Activated CD4-positive, alpha-beta T cell treated with anti-CD3 and anti-CD28 coated beads, Interleukin-2, Interleukin-4, amounts not matched to agents 100 ng/mL and 50 ng/mL, durations not matched to agents 16 hours and 8 hours (primary cell): Measurements from ENCODE around the gene TNS4.
A peak's percentile ranks its signal among the peaks of the same experiment; 100 is the strongest.
"Not testable (repeated sequence)": the region's sequence is repeated elsewhere in the genome, so short reads cannot be mapped to it uniquely, and the experiment has no call there.

Experiments
- DNase-seq: peaks from one replicate; pipeline ENCODE4 v3.0.0-alpha.2; 2020; ENCODE audit warnings: low spot score

TNS4 gene

GRCh38 chr17:40501499-40501911 is at the start of gene TNS4:
TNS4 (minus strand) TSS chr17:40501623; CDS start chr17:40496425, 5,198 bp downstream.
- no peak for DNase-seq

DNA sequence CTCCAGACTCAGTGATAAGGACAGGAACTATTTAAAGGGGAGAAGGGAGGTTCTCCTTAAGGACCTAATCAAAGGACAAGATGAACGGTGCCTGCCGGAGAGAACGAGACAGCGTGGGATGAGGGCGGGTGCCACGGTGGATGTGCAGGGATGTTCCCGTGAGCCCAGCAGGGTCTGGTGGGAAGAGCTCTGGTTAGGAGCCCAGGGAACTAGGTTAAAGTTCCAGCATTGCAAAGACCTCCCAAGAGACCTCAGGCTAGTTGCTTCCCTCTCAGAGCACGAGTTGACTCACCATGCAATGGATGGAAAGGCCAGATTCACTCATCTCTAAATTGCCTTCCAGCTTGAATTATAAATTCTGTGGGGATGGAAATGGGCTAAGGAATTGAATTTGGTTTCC is 49.2 kb upstream of the TNS4 start:
- no peak for DNase-seq

GRCh38 chr17:40548982-40549685 is 47.7 kb upstream of the TNS4 start:
- DNase-seq: no peak

DNA sequence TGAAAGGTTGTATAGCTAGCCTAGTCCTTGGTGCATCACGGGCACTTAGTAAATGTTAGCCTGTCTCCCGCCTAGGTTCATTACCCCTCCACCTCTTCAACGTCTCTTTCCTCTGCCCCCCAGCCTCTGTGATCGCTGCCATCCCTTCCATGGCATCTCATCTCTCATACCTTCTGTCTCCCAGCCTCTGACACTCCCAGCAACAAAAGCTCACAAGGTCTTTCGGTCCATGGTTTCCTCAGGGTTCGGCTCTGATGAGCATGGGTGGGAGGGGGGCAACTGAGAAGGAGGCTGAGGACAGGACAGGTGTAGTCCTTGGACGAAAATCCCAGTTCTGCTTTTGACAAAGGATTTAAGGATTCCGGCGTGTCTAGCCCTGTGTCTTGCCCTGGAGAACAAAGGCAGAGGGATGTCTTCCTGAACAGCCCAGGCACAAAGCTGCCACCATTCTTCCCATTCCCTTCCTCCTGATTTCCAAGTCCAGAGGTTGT is 47.1 kb upstream of the TNS4 start:
- DNase-seq: no peak

- DNase-seq: no peak
These were observed 46.5 kb upstream of the TNS4 start for GRCh38 chr17:40547785-40548478.

DNA sequence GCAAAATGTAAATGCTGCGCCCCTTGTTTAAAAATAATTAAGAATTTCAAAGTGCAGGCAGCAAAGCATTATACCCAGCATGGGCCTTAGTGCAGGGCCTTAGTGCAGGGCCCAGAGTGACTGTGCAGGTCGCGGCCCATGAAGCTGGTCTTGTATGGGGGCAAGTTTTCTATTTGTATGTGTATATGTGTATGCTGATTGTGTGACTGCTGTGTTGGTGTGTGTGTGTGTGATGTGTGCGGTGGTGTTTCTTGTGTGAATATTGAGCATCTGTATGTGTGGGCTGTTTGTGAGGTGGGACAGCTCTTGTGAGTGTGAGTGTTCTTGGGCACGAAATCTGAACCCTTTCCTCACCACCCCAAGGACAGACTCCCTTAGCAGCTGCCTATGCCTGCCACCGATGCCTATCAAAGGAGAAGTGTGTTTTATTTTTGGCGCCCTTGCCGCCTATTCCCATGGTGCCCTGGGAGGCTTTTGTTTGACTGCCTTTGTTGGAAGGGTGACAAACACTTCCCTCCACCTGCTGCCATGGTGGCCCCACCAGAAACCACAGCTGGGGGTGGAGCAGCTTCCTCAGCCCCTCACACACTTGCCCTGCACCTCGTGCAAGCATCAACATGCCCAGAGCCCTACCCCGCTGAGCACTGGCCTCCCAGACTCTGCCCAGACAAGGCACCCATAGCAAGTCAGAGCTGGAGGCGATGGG is 45.8 kb upstream of the TNS4 start:
- no peak for DNase-seq

DNA sequence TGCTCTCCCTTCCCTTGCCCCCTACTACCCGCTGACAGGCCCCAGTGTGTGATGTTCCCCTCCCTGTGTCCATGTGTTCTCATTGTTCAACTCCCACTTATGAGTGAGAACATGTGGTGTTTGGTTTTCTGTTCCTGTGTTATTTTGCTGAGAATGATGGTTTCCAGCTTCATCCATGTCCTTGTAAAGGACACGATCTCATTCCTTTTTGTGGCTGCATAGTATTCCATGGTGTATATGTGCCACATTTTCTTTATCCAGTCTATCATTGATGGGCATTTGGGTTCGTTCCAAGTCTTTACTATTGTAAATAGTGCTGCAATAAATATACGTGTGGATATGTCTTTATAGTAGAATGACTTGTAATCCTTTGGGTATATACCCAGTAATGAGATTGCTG is 45.1 kb upstream of the TNS4 start:
- DNase-seq: not testable (repeated sequence)

DNA sequence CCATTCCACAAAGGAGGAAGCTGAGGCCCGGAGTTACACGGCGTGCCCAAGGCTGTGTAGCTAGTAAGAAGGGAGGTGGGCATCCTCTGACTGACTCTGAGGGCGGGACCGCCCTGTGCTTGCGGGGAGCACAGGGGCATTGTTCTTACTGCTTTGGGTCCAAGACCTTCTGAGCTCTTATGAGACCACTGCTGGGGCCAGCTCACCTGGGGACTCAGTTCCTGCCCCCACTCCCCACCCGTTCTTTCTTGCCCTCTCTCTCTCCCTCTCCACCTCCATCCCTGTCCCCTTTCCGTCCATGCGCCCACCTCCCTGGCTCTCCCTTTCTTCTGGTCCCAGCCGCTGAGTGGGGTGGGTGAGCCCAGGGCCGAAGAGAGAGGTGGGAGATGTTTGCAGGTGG is 44.2 kb upstream of the TNS4 start:
- DNase-seq: no peak

DNA sequence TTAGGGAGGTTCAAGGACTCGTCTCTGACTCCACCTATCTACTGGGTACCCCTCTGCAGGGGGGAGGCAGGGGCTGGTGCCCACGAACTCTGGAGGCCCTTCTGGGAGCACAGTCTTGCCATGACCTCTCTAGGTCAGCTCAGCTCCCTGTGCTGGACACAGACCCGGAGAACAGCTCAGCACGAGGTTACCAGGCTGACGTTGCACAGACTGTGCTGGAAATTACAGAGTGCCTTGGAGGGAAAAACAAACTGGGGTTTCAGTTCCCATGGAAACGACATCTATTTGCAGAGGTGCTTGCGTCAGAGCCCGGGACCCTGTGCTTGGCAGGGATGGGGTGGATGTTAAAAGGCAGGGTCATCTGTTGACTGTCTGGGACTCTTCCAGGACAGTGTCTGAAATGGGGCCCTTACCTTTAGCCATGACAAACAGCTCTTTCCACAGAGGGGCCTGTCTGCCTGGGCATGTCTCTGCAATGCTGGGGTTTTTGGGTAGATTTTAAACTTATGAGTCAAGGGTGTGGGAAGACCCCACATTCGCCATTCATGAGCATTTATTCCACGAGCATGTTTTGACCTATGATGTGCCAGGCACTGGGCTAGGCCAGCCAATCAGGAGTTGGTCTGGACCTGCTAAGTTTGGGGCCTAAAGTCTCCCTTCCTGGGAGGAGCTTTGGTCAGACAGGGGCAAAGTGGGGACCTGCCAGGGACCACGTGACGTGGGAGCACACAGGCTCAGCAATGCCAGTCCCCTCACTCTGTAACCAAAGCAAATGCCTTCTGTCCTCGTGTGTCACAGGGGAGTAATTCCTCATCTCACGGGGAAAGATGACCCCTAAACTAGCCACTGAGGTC is 41.4 kb upstream of the TNS4 start:
- no peak for DNase-seq

- no peak for DNase-seq
These were observed 40.6 kb upstream of the TNS4 start for GRCh38 chr17:40541873-40542557.

GRCh38 chr17:40541060-40541872 is 39.8 kb upstream of the TNS4 start:
- DNase-seq: peak; percentile 77

GRCh38 chr17:40540448-40540847 is 39.0 kb upstream of the TNS4 start:
- DNase-seq: no peak

GRCh38 chr17:40539711-40540411 is 38.4 kb upstream of the TNS4 start:
- DNase-seq: no peak

- DNase-seq: no peak
These were observed 37.7 kb upstream of the TNS4 start for GRCh38 chr17:40538936-40539705.

DNA sequence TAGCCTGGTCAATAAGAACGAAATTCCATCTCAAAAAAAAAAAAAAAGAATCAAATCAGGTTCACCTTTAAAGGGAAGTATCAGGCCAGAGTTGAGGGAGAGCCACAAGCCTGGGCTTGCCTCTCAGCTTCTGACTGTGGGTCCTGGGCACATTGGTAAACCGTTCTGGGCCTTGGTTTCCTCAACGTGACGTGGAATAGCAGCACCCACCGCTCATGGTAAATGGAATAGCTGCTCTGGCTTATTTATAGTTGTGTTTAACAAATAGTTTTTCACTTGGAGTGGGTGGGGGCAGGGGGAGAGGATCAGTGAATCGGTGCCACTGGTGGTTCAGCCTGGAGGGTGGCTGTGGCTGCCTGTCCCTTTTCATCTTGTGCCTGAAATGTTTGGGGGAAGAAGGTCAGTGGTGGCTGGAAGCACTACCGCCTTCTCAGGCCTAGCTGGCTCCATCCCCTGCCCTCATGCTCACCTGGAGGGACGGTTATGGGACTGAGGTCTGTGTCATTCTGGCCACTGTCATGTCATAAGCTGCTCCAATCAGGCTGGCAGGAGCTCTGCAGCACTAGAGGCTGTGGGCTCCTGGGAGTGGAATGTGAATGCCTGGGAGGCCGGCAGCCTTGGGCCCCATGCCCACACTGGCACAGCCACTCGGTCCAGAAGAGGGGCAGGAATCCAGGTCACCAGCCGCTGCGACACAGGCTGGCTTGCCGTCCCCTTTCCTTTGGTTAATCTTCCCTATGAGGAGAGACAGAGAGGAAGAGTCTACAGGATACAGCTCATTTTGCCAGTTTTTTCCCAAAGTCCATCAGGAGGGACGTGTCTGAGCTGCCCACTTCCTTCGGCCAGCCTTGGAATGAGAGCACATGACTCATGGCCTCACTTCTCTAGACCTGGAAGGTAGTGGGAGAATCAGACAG is 36.9 kb upstream of the TNS4 start:
- DNase-seq: no peak

DNA sequence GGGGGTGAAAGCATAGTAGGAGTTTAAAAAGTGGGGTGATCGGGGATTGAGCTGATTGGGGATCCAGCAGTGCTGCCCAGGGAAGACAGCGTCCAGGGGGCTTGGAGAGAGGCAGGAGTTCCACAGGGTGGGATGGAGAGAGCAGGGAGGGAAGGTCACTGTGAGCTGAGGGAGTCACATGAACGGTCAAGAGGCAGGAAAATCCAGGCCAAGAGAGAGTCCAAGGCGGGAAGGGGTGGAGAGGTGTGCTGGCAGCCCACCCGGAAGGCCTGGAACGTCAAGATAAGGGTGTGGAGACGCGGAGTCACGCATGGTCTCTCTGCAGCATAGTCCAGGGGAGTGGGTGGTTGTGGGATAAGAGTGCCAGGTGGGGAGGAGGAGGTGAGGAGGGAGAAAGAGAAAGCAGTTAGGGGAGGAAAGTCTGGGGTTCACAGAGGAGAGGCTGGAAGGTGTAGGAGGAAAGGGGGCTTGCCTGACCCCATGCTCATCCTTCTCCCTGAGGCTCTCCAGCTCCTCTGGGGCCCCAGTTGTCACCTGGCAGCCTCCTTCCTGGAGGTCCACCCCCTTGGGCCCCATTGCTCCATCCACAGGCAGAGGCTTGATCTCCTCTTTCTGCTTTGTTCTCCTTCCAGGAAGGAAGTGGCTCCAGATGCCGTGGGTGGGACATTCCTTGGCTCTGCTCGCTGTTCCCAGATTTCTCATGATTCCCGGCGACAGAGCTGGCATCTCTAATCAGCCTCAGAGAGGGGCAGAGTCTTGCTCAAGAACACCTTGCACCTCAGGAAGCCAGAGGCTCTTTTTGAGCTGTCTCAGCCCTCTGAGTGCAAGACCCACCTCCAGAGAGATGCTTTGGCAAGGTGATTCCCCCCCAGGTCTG is 35.1 kb upstream of the TNS4 start:
- no peak for DNase-seq

DNA sequence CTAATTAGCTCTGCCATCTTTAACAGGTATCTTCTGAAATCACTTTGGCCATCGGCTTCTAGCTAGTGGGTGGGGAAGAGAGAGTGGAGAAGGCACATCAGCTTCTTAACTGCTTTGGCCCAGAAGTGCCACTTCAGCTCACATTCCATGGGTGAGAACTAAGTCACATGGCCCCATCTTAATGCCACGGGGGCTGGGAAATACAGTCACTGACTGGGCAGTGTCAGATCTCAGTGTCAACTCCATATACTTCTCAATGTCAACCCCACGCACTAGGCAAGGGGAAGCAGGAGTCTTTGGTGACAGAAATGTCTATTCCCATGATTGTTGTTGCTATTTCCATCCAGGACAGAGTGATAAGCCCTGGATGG is 34.5 kb upstream of the TNS4 start:
- DNase-seq: no peak
